Measurements from ENCODE around the gene IQCK. TPM values are rescaled to one million over a fixed set of nuclear protein-coding genes. Genes with fewer than 3 reads are reported as not detected.

Gene IQCK
- total and polyA plus RNA-seq, 12 donors, result 8.2 to 35.2 (median 14.9) TPM

- no peaks in the 10 kb centered on the region for H3K27me3 ChIP-seq
- H3K9me3 ChIP-seq (replicated peaks in 1 of 3), result no peaks in the 10 kb centered on the region
- H3K4me1 ChIP-seq (replicated peaks in 1 of 2), result peaks cover 12 to 15% of the 10 kb centered on the region in 2 donors
- intact Hi-C loops (cut with DNase I), result no loop called here
- H3K4me3 ChIP-seq, result no peak overlapping the region
- no peak for DNase-seq
- WGBS, 4 donors, result 93 to 97% (median 96%) methylated on average over 5 to 9 of the region's 9 CpGs
- H3K27ac ChIP-seq, result no peak overlapping the region
- no peak for TF ChIP-seq CTCF (IDR thresholded peaks at IDR 0.05)
- TF ChIP-seq POLR2A (IDR thresholded peaks at IDR 0.05), result no peak
- no peaks in the 10 kb centered on the region for H3K36me3 ChIP-seq (replicated peaks in 1 of 2)
Measured at GRCh38 chr16:19809693-19810092, 91.6 kb downstream of the IQCK start.

- Histone ChIP-seq H3K9me3 (replicated peaks in 1 of 3) (no peaks in the 10 kb centered on the region), H3K27me3 (no peaks in the 10 kb centered on the region), H3K4me1 (replicated peaks in 1 of 2) (peaks cover 12 to 15% of the 10 kb centered on the region in 2 donors), H3K27ac (no peak overlapping the region), H3K36me3 (replicated peaks in 1 of 2) (no peaks in the 10 kb centered on the region), H3K4me3 (no peak overlapping the region)
- TF ChIP-seq POLR2A (IDR thresholded peaks at IDR 0.05) (no peak), CTCF (IDR thresholded peaks at IDR 0.05) (no peak)
- intact Hi-C loops (cut with DNase I), result no loop called here
- DNase-seq, result no peak
- 72 to 81% (median 78%) methylated on average over 13 of the region's 13 CpGs for WGBS, 4 donors
Measured at GRCh38 chr16:19810817-19811731, 93.0 kb downstream of the IQCK start.

GRCh38 chr16:19812986-19813385 is 94.9 kb downstream of the IQCK start:
- H3K9me3 ChIP-seq (replicated peaks in 1 of 3), result no peaks in the 10 kb centered on the region
- no peaks in the 10 kb centered on the region for H3K36me3 ChIP-seq (replicated peaks in 1 of 2)
- no peak overlapping the region for H3K27ac ChIP-seq
- peaks cover 8 to 9% of the 10 kb centered on the region in 2 donors for H3K4me1 ChIP-seq (replicated peaks in 1 of 2)
- TF ChIP-seq POLR2A (IDR thresholded peaks at IDR 0.05), result no peak
- no peak for TF ChIP-seq CTCF (IDR thresholded peaks at IDR 0.05)
- no peak for DNase-seq
- H3K27me3 ChIP-seq, result no peaks in the 10 kb centered on the region
- no peak overlapping the region for H3K4me3 ChIP-seq
- intact Hi-C loops (cut with DNase I), result no loop called here

GRCh38 chr16:19815418-19815817 is 97.3 kb downstream of the IQCK start:
- intact Hi-C loops (cut with DNase I), result no loop called here

More at GRCh38 chr16:19815418-19815817, 97.3 kb downstream of the IQCK start:
- no peak for DNase-seq
- Histone ChIP-seq H3K4me3 (no peak overlapping the region), H3K9me3 (replicated peaks in 1 of 3) (no peaks in the 10 kb centered on the region), H3K27ac (no peak overlapping the region), H3K36me3 (replicated peaks in 1 of 2) (no peaks in the 10 kb centered on the region), H3K4me1 (replicated peaks in 1 of 2) (no peaks in the 10 kb centered on the region), H3K27me3 (no peaks in the 10 kb centered on the region)
- TF ChIP-seq CTCF (IDR thresholded peaks at IDR 0.05), result no peak
- no peak for TF ChIP-seq POLR2A (IDR thresholded peaks at IDR 0.05)
- WGBS, 4 donors, result 81 to 89% (median 86%) methylated on average over 2 of the region's 2 CpGs
